Endothelial cell of umbilical vein (primary cell): ENCODE data around the gene JUND. TPM values are rescaled to one million over a fixed set of nuclear protein-coding genes. Genes with fewer than 3 reads are reported as not detected.

Experiments
- BruUV-seq: library from RNA; stranded (reverse); fragments of 400-500 nt; replicated peaks from 2 replicates; lab custom pipeline; 2021; lab: Mats Ljungman, UMichigan
- CTCF ChIA-PET: fragments of 300-600, 350-600 bp; sonication (Branson Sonifier 250); formaldehyde crosslinking; loops from one replicate; lab custom pipeline; 2021; ENCODE audit warnings: antibody characterized with exemption, inconsistent platforms; lab: Charles Lee
- POLR2A ChIA-PET: fragments of 300-600, 350-600 bp; sonication (Branson Sonifier 250); formaldehyde crosslinking; loops from one replicate; lab custom pipeline; 2021; ENCODE audit warnings: antibody characterized with exemption, inconsistent platforms; lab: Charles Lee
- DNase-seq: peaks from one replicate; pipeline ENCODE4 v3.0.0-alpha.2; 2011; ENCODE audit warnings: low read depth, low spot score
- FAIRE-seq: peaks from 2 replicates; lab custom pipeline; 2011; peaks lifted over from hg19 to GRCh38; lab: Jason Lieb, UNC
- H2AFZ ChIP-seq: 2 replicates; pipeline ENCODE4 v1.6.0; 2012; ENCODE audit warnings: low read depth, low read length, control low read depth, inconsistent platforms
- H3K27ac ChIP-seq: 2 replicates; pipeline ENCODE4 v1.5.1; 2011; ENCODE audit warnings: low read depth, mild to moderate bottlenecking, control low read depth, low read length, moderate library complexity; ENCODE audit not compliant: insufficient read depth
- H3K27me3 ChIP-seq, 2 experiments: 2 replicates each; pipeline versions ENCODE4 v1.6.0 to v1.6.1; 2011; ENCODE audit warnings: low read length in 2 of 2, mixed read lengths in 1 of 2; ENCODE audit not compliant: control insufficient read depth in 2 of 2, insufficient read depth in 2 of 2
- H3K36me3 ChIP-seq, 2 experiments: 2 replicates in 1 of 2; 3 replicates in 1 of 2; pipeline ENCODE4 v1.5.1; 2011; ENCODE audit warnings: low read length in 2 of 2, mild to moderate bottlenecking in 1 of 2, moderate library complexity in 1 of 2; ENCODE audit not compliant: control insufficient read depth in 2 of 2, insufficient read depth in 2 of 2; ENCODE audit errors: extremely low read depth in 1 of 2
- H3K4me1 ChIP-seq: 3 replicates; pipeline ENCODE4 v1.5.1; 2011; ENCODE audit warnings: mild to moderate bottlenecking, low read length; ENCODE audit not compliant: control insufficient read depth, insufficient read depth; ENCODE audit errors: extremely low read depth
- H3K4me2 ChIP-seq: 2 replicates; pipeline ENCODE4 v1.6.1; 2011; ENCODE audit warnings: low read length, control low read depth, mixed read lengths; ENCODE audit not compliant: insufficient read depth
- H3K4me3 ChIP-seq, 3 experiments: fragments of 200-600 bp in 1 of 3; sonication (generic), shearing (Covaris generic) in 1 of 3; replicated peaks in 1 of 3; 2 replicates each; pipeline ENCODE4 v1.5.1; 2011 to 2016; ENCODE audit warnings: control low read depth in 3 of 3, low read length in 3 of 3, mild to moderate bottlenecking in 2 of 3, inconsistent platforms in 1 of 3, low read depth in 1 of 3, moderate library complexity in 1 of 3; ENCODE audit not compliant: insufficient read depth in 1 of 3
- H3K79me2 ChIP-seq: 2 replicates; pipeline ENCODE4 v1.6.0; 2012; ENCODE audit warnings: low read length, inconsistent platforms; ENCODE audit not compliant: control insufficient read depth, insufficient read depth
- H3K9ac ChIP-seq: replicated peaks from 2 replicates; pipeline ENCODE3; 2011; ENCODE audit warnings: low read length, control low read depth; ENCODE audit not compliant: insufficient read depth; ENCODE audit errors: extremely low read depth
- H3K9me1 ChIP-seq: replicated peaks from 3 replicates; pipeline ENCODE4 v1.6.0; 2011; ENCODE audit warnings: mild to moderate bottlenecking, low read length; ENCODE audit not compliant: control insufficient read depth, insufficient read depth; ENCODE audit errors: extremely low read depth
- H3K9me3 ChIP-seq: replicated peaks from 2 replicates; pipeline ENCODE4 v1.5.1; 2012; ENCODE audit warnings: low read length, inconsistent platforms; ENCODE audit not compliant: control insufficient read depth, insufficient read depth
- H4K20me1 ChIP-seq: replicated peaks from 2 replicates; pipeline ENCODE3; 2011; ENCODE audit warnings: mild to moderate bottlenecking, low read length; ENCODE audit not compliant: control insufficient read depth, insufficient read depth; ENCODE audit errors: extremely low read depth
- FOS ChIP-seq: IDR thresholded peaks from 2 replicates; pipeline ENCODE4 v1.6.1; 2011; ENCODE audit warnings: mild to moderate bottlenecking, low read length, moderate library complexity, borderline replicate concordance; ENCODE audit not compliant: insufficient read depth
- GATA2 ChIP-seq: IDR thresholded peaks from 2 replicates; pipeline ENCODE4 v1.7.0; 2011; ENCODE audit warnings: low read depth, mild to moderate bottlenecking, moderate library complexity, mixed read lengths, low read length; ENCODE audit not compliant: insufficient read length, insufficient read depth
- MAX ChIP-seq: IDR thresholded peaks from 2 replicates; pipeline ENCODE4 v1.6.1; 2011; ENCODE audit not compliant: insufficient read depth, insufficient read length
- MYC ChIP-seq: IDR thresholded peaks from one replicate; pipeline ENCODE4 v1.6.1; 2011; ENCODE audit warnings: mild to moderate bottlenecking, low read depth, low read length
- POLR2AphosphoS5 ChIP-seq: IDR thresholded peaks from 2 replicates; pipeline ENCODE4 v1.6.1; 2012; ENCODE audit warnings: low read depth, mild to moderate bottlenecking, control low read depth, low read length, moderate library complexity; ENCODE audit not compliant: insufficient read depth
- dilution Hi-C: fragments of 300-500 bp; cut with MboI; formaldehyde crosslinking; loops from one replicate; pipeline ENCODE4 v1.15.0; 2019; ENCODE audit warnings: low sequenced_read_pairs; ENCODE audit not compliant: extremely low pct_ligation_motif_present
- intact Hi-C: fragments of 100-400 bp; cut with micrococcal nuclease; formaldehyde crosslinking; loops from one replicate; pipeline ENCODE4 v1.10.0; 2022
- polyA plus RNA-seq, 4 experiments: library from polyadenylated mRNA; depleted of rRNA in 3 of 4; stranded (reverse) in 3 of 4; unstranded in 1 of 4; fragments of >200 nt; gene quantifications; 2 replicates each; pipeline versions ENCODE4 v1.2.1 to v1.2.3, GENCODE V29; 2011 to 2012; ENCODE audit warnings: missing spikeins in 1 of 4
- total RNA-seq: library from RNA; stranded (reverse); gene quantifications from 2 replicates; pipeline ENCODE4 v1.2.3, GENCODE V29; 2021

JUND gene
- total and polyA plus RNA-seq, 2 donors (not counting 3 experiments of a cell fraction or from before 2014, with no cell fraction given): 91.4 to 130 TPM

GRCh38 chr19:18262917-18263316 is 18.5 kb downstream of the JUND start:
- CTCF ChIA-PET: interaction anchor here (1.0 to 2.1 kb wide), 6 partner anchors 10 to 150 kb away, joined by 3 to 7 read pairs (median 4); no protein-coding TSS in a partner anchor
- Histone ChIP-seq H3K4me1 (no peaks in the 10 kb centered on the region), H2AFZ (no peak overlapping the region), H3K4me3 (no peak overlapping the region), H3K9ac (no peak overlapping the region), H3K79me2 (no peaks in the 10 kb centered on the region), H3K27ac (no peak overlapping the region), H3K9me1 (no peaks in the 10 kb centered on the region), H4K20me1 (no peaks in the 10 kb centered on the region), H3K36me3 (peaks cover 0 to 12% of the 10 kb centered on the region in 2 experiments), H3K4me2 (no peak overlapping the region), H3K9me3 (no peaks in the 10 kb centered on the region), H3K27me3 (no peaks in the 10 kb centered on the region)
- no peak for DNase-seq
- no peak for FAIRE-seq
- no TSS peak for BruUV-seq
- POLR2A ChIA-PET: interaction anchor here (0.5 kb wide), 1 partner anchor 10 kb away, joined by 4 read pairs; no protein-coding TSS in a partner anchor
- intact Hi-C loops (no loop called here), dilution Hi-C loops (no loop called here)
- no peak for TF ChIP-seq GATA2

- Histone ChIP-seq H3K9ac (no peak overlapping the region), H3K9me1 (no peaks in the 10 kb centered on the region), H4K20me1 (no peaks in the 10 kb centered on the region), H3K9me3 (no peaks in the 10 kb centered on the region), H3K4me2 (no peak overlapping the region), H3K27me3 (no peaks in the 10 kb centered on the region), H3K36me3 (peaks cover 0 to 9% of the 10 kb centered on the region in 2 experiments), H3K79me2 (no peaks in the 10 kb centered on the region), H3K27ac (no peak overlapping the region), H2AFZ (no peak overlapping the region), H3K4me3 (no peak overlapping the region), H3K4me1 (no peaks in the 10 kb centered on the region)
- DNase-seq (no peak), FAIRE-seq (no peak)
- no TSS peak for BruUV-seq
- dilution Hi-C loops: no loop called here
- POLR2A ChIA-PET: no interaction called here
- TF ChIP-seq MYC (no peak), POLR2AphosphoS5 (no peak), MAX (no peak), FOS (no peak)
- CTCF ChIA-PET: interaction anchor here (1.2 to 2.5 kb wide), 3 partner anchors 10 to 67 kb away, joined by 6 to 14 read pairs (median 7); no protein-coding TSS in a partner anchor
- intact Hi-C loops: no loop called here
Observed at GRCh38 chr19:18262144-18262543, 19.3 kb downstream of the JUND start.
